Liver (tissue), 3 donors: ENCODE results near the gene GIPC1.

ENCODE experiments used
- FOXA1 ChIP-seq: IDR thresholded peaks from 2 replicates; pipeline ENCODE4 v1.6.1; 2016; ENCODE audit warnings: antibody characterized with exemption
- GABPA ChIP-seq, 2 donors: IDR thresholded peaks in 1 of 2; conservative IDR thresholded peaks in 1 of 2; 2 replicates each; pipeline ENCODE4 v1.6.1; 2016; ENCODE audit warnings: antibody characterized with exemption in 2 of 2, mild to moderate bottlenecking in 1 of 2, moderate library complexity in 1 of 2
- HNF4A ChIP-seq, 2 donors: conservative IDR thresholded peaks; 2 replicates each; pipeline ENCODE4 v1.6.1; 2016; ENCODE audit warnings: antibody characterized with exemption in 2 of 2, mild to moderate bottlenecking in 2 of 2
- JUND ChIP-seq, 2 donors: IDR thresholded peaks; 2 replicates each; pipeline ENCODE4 v1.6.1; 2016; ENCODE audit warnings: antibody characterized with exemption in 2 of 2
- NR2F2 ChIP-seq: IDR thresholded peaks from 2 replicates; pipeline ENCODE4 v1.6.1; 2016; ENCODE audit warnings: antibody characterized with exemption
- RXRA ChIP-seq, 2 donors: IDR thresholded peaks; 2 replicates each; pipeline ENCODE4 v1.6.1; 2017 to 2018; ENCODE audit warnings: antibody characterized with exemption in 2 of 2, mild to moderate bottlenecking in 1 of 2
- SP1 ChIP-seq: IDR thresholded peaks from 2 replicates; pipeline ENCODE4 v1.6.1; 2018; ENCODE audit warnings: antibody characterized with exemption, mild to moderate bottlenecking
- TAF1 ChIP-seq: conservative IDR thresholded peaks from 2 replicates; pipeline ENCODE4 v1.6.1; 2016; ENCODE audit warnings: antibody characterized with exemption, mild to moderate bottlenecking
- YY1 ChIP-seq: IDR thresholded peaks from 2 replicates; pipeline ENCODE4 v1.6.1; 2016; ENCODE audit warnings: antibody characterized with exemption, mild to moderate bottlenecking
- TF ChIP-seq, protein P1 (sequence below): fragments of 150-350 bp; IDR thresholded peaks from 2 replicates; pipeline ENCODE4 v1.5.1; 2017; ENCODE audit warnings: improper control_type of control experiment, low read depth, low read length; ENCODE audit not compliant: missing input control
- TF ChIP-seq, protein P2 (sequence below): IDR thresholded peaks from 2 replicates; pipeline ENCODE4 v1.6.1; 2016; ENCODE audit warnings: antibody characterized with exemption
- TF ChIP-seq, protein P3 (sequence below): IDR thresholded peaks from 2 replicates; pipeline ENCODE4 v1.6.1; 2016; ENCODE audit warnings: antibody characterized with exemption
- TF ChIP-seq, protein P4 (sequence below): IDR thresholded peaks from 2 replicates; pipeline ENCODE4 v1.6.1; 2016; ENCODE audit warnings: antibody characterized with exemption, mild to moderate bottlenecking
- donor health status: healthy.
- donor health status: healthy.

DNA sequence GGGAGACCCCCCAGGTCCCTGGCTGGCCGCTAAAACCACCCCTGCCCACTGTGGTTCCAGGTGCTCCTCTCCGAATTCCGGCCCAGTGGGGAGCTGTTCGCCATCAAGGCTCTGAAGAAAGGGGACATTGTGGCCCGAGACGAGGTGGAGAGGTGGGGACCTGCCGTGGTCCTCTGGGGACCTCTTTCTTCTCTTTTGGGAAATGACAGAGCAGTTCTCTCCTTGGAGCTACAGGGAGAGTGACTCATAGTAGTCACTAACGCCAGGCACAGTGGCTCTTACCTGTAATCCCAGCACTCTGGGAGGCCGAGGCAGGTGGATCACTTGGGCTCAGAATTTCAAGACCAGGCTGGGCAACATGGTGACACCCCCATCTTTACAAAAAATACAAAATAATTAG is 28.1 kb downstream of the GIPC1 start:
- TF ChIP-seq, protein P1, sequence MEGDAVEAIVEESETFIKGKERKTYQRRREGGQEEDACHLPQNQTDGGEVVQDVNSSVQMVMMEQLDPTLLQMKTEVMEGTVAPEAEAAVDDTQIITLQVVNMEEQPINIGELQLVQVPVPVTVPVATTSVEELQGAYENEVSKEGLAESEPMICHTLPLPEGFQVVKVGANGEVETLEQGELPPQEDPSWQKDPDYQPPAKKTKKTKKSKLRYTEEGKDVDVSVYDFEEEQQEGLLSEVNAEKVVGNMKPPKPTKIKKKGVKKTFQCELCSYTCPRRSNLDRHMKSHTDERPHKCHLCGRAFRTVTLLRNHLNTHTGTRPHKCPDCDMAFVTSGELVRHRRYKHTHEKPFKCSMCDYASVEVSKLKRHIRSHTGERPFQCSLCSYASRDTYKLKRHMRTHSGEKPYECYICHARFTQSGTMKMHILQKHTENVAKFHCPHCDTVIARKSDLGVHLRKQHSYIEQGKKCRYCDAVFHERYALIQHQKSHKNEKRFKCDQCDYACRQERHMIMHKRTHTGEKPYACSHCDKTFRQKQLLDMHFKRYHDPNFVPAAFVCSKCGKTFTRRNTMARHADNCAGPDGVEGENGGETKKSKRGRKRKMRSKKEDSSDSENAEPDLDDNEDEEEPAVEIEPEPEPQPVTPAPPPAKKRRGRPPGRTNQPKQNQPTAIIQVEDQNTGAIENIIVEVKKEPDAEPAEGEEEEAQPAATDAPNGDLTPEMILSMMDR = no peak
- TF ChIP-seq YY1 = no peak
- TF ChIP-seq, protein P2, sequence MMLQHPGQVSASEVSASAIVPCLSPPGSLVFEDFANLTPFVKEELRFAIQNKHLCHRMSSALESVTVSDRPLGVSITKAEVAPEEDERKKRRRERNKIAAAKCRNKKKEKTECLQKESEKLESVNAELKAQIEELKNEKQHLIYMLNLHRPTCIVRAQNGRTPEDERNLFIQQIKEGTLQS = no peak
- no peak for TF ChIP-seq GABPA (IDR thresholded peaks at IDR 0.05 in 1 of 2, conservative IDR thresholded peaks at IDR 0.05 in 1 of 2)
- TF ChIP-seq, protein P3, sequence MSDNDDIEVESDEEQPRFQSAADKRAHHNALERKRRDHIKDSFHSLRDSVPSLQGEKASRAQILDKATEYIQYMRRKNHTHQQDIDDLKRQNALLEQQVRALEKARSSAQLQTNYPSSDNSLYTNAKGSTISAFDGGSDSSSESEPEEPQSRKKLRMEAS = no peak
- TF ChIP-seq, protein P4, sequence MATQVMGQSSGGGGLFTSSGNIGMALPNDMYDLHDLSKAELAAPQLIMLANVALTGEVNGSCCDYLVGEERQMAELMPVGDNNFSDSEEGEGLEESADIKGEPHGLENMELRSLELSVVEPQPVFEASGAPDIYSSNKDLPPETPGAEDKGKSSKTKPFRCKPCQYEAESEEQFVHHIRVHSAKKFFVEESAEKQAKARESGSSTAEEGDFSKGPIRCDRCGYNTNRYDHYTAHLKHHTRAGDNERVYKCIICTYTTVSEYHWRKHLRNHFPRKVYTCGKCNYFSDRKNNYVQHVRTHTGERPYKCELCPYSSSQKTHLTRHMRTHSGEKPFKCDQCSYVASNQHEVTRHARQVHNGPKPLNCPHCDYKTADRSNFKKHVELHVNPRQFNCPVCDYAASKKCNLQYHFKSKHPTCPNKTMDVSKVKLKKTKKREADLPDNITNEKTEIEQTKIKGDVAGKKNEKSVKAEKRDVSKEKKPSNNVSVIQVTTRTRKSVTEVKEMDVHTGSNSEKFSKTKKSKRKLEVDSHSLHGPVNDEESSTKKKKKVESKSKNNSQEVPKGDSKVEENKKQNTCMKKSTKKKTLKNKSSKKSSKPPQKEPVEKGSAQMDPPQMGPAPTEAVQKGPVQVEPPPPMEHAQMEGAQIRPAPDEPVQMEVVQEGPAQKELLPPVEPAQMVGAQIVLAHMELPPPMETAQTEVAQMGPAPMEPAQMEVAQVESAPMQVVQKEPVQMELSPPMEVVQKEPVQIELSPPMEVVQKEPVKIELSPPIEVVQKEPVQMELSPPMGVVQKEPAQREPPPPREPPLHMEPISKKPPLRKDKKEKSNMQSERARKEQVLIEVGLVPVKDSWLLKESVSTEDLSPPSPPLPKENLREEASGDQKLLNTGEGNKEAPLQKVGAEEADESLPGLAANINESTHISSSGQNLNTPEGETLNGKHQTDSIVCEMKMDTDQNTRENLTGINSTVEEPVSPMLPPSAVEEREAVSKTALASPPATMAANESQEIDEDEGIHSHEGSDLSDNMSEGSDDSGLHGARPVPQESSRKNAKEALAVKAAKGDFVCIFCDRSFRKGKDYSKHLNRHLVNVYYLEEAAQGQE = no peak
- no peak for TF ChIP-seq HNF4A (conservative IDR thresholded peaks at IDR 0.05)
- no peak for TF ChIP-seq FOXA1
- TF ChIP-seq NR2F2 = no peak
- TF ChIP-seq TAF1 = no peak
- no peak for TF ChIP-seq JUND (IDR thresholded peaks at IDR 0.05)
- TF ChIP-seq SP1 = no peak
- TF ChIP-seq RXRA (IDR thresholded peaks at IDR 0.05) = no peak
